Measurements from ENCODE around the gene DYNC1LI2. TPM values are rescaled to one million over a fixed set of nuclear protein-coding genes. Genes with fewer than 3 reads are reported as not detected.
A peak's percentile ranks its signal among the peaks of the same experiment; 100 is the strongest.

The DYNC1LI2 gene
- total and polyA plus RNA-seq, 12 donors: 27.2 to 109 (median 88.2) TPM

GRCh38 chr16:66706506-66706880 lies 44.9 kb downstream of the DYNC1LI2 start:
- TF ChIP-seq CTCF (IDR thresholded peaks at IDR 0.05): no peak
- Histone ChIP-seq H3K36me3 (no peaks in the 10 kb centered on the region), H3K4me3 (peak overlapping the region in 2 of 10 donors; percentile 7 to 14), H3K27me3 (no peaks in the 10 kb centered on the region), H3K27ac (peak overlapping the region; percentile 29 to 85 (median 68)), H3K4me1 (peaks cover 0 to 29% (median 19%) of the 10 kb centered on the region in 9 donors), H3K9me3 (peaks cover 0 to 4% (median 0%) of the 10 kb centered on the region in 11 donors)
- ATAC-seq (peak in 4 of 8 donors; percentile 28 to 43 (median 33)), DNase-seq (peak in 1 of 2 donors; percentile 28)
- intact Hi-C loops (cut with DNase I): no loop called here
- 40 to 69% methylated on average over 8 of the region's 8 CpGs for WGBS, 2 donors

DNA sequence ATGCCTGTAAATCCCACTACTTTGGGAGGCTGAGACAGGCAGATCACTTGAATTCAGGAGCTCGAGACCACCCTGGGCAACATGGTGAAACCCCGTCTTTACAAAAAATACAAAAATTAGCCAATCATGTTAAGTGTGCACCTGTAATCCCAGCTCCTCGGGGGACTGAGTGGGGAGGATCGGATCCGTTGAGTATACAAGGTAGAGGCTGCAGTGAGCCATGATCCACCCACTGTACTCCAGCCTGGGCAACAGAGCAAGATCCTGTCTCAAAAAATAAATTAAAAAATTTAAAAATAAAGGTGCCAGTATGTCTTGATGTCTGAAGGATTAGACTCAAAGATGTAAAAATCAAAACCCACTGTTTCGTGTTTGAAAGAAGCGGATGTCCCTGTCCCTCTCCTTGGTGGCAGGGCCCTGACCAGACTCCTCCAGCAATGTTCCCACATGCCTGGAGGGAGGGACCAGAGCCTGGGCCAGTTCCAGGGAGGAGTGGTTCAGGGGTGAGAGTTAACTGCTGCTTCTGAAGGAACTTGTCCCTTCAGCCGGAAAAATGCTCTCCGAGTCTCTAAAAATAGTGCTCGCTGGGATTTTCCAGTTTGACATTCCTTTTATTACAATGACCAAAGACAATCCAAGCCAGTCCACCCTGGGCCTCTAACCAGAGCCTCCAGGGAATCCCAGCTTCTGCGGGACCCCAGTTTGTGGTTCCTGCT lies 45.5 kb downstream of the DYNC1LI2 start:
- ATAC-seq: peak; percentile 80 to 93 (median 91)
- DNase-seq: peak; percentile 76 to 84
- Histone ChIP-seq H3K4me1 (peaks cover 0 to 34% (median 19%) of the 10 kb centered on the region in 9 donors), H3K27me3 (no peaks in the 10 kb centered on the region), H3K9me3 (no peaks in the 10 kb centered on the region), H3K27ac (peak overlapping the region; percentile 29 to 85 (median 68)), H3K36me3 (no peaks in the 10 kb centered on the region), H3K4me3 (peak overlapping the region in 2 of 10 donors; percentile 7 to 14)
- intact Hi-C loops (cut with DNase I): no loop called here
- WGBS, 2 donors: 54 to 64% methylated on average over 11 of the region's 11 CpGs
- TF ChIP-seq CTCF (IDR thresholded peaks at IDR 0.05): no peak

- intact Hi-C loops (cut with DNase I): no loop called here
- Histone ChIP-seq H3K36me3 (no peaks in the 10 kb centered on the region), H3K27ac (peak overlapping the region in 4 of 10 donors; percentile 7 to 55 (median 24)), H3K4me1 (peaks cover 0 to 45% (median 19%) of the 10 kb centered on the region in 9 donors), H3K4me3 (no peak overlapping the region), H3K9me3 (no peaks in the 10 kb centered on the region), H3K27me3 (no peaks in the 10 kb centered on the region)
- WGBS, 2 donors: 33 to 40% methylated on average over 9 of the region's 9 CpGs
- peak; percentile 21 to 53 (median 37) for ATAC-seq
- no peak for DNase-seq
- TF ChIP-seq CTCF (IDR thresholded peaks at IDR 0.05): no peak
Measured at GRCh38 chr16:66703406-66704215, 47.8 kb downstream of the DYNC1LI2 start.

GRCh38 chr16:66701516-66701915 lies 49.9 kb downstream of the DYNC1LI2 start:
- no peak overlapping the region for H3K4me3 ChIP-seq
- H3K27ac ChIP-seq: no peak overlapping the region
- no peaks in the 10 kb centered on the region for H3K36me3 ChIP-seq
- H3K27me3 ChIP-seq: no peaks in the 10 kb centered on the region
- WGBS, 2 donors: 97 to 100% methylated on average over 2 of the region's 2 CpGs
- no peaks in the 10 kb centered on the region for H3K9me3 ChIP-seq
- ATAC-seq (no peak), DNase-seq (no peak)
- TF ChIP-seq CTCF (IDR thresholded peaks at IDR 0.05): no peak
- intact Hi-C loops (cut with DNase I): no loop called here
- peaks cover 3 to 51% (median 16%) of the 10 kb centered on the region in 9 donors for H3K4me1 ChIP-seq

Measured in heart right ventricle (tissue), 16 donors.